Measurements from ENCODE around the gene XYLT1.
"Not testable (repeated sequence)": the region's sequence is repeated elsewhere in the genome, so short reads cannot be mapped to it uniquely, and the experiment has no call there.

XYLT1 gene

DNA sequence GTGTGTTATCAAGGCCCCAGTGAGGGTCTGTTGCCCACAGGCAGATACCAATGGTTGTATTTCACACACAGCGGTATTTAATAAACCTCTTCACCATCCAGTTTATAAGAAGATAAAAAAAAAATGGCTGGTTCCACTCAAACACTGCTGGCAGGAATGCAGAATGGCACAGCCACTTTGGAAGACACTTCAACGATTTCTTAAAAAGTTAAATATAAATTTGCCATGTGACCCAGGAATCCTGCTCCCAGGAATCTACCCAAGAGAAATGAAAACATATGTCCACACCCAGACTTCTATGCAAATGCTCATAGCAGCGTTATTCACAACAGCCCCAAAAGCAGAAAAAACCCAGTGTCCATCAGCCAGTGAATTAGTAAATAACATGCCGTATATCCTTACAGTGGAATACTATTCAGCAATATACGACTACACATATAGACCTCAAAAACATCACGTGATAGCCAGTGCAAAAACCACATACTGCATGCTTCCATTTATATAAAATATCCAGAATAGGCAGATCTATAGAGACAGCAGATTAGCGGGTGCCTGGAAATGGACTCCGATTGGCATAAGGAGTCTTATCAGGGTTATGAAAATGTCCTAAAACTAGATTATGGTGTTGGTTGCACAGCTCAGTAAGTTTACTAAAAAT lies 38.7 kb downstream of the XYLT1 start:
- no peak for DNase-seq (ENCODE audit: low spot score)

DNA sequence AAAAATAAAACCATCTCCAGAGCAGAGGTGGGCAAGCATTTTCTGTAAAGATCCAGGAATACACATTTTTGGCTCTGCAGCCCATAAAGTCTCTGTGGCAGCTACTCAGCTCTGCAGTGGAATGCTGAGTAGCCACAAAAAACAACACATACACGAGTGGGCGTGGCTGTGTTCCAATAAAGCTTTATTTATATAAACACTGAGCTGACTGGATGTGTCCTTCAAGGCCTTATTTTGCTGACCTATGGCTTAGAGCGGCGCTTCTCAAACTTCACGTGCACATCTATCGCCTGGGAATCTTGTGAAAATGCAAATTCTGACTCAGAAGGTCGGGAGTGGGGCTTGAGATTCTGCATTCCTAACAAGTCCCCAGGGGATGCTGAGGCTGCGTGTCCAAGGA lies 39.7 kb downstream of the XYLT1 start:
- DNase-seq (ENCODE audit: low spot score): no peak

- DNase-seq (ENCODE audit: low spot score): no peak
Measured at GRCh38 chr16:17426451-17426850, 44.3 kb downstream of the XYLT1 start.

- no peak for DNase-seq (ENCODE audit: low spot score)
Measured at GRCh38 chr16:17424771-17425170, 46.0 kb downstream of the XYLT1 start.

DNA sequence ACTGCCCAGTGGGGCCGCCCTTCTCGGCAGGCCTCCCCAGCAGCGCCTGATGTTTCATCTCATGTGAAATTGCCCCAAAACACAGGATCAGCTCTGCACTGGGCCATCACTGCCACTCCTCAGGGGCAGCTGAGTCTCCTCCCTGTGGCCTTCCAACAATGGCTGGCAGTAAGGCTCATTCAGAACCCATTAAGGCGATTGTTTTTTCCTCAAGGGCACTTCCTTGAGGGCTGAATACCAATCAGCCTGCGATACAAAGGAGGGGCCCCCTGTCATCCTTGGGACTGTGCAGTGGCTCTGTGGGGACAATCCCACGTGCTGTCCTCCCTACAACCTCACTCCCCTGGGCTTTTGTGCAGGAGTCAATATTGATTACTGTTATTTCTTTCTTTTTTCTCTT lies 47.5 kb downstream of the XYLT1 start:
- no peak for DNase-seq (ENCODE audit: low spot score)

GRCh38 chr16:17420816-17421215 lies 49.9 kb downstream of the XYLT1 start:
- no peak for DNase-seq (ENCODE audit: low spot score)

DNA sequence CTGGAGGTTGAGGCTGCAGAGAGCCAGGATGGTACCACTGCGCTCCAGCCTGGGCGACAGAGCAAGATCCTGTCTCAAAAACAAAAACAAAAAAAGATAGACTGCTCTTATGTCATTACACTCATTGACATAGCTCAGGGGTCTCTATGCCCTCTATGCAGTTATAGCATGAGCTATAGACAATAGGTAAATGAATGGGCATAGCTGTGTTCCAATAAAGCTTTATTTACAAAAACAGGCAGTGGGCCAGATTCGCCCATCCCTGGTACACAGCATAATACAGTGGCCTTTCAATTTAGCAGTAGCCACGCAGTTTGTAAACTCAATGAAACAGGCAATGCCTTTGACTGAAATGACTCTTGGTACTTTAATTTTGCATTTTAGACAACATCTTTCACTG lies 51.5 kb downstream of the XYLT1 start:
- DNase-seq (ENCODE audit: low spot score): no peak

GRCh38 chr16:17417740-17418139 lies 53.0 kb downstream of the XYLT1 start:
- DNase-seq (ENCODE audit: low spot score): no peak

- peak; percentile 59 for DNase-seq (ENCODE audit: low spot score)
Measured at GRCh38 chr16:17416461-17417311, 54.1 kb downstream of the XYLT1 start.

GRCh38 chr16:17414916-17415315 lies 55.8 kb downstream of the XYLT1 start:
- no peak for DNase-seq (ENCODE audit: low spot score)

DNA sequence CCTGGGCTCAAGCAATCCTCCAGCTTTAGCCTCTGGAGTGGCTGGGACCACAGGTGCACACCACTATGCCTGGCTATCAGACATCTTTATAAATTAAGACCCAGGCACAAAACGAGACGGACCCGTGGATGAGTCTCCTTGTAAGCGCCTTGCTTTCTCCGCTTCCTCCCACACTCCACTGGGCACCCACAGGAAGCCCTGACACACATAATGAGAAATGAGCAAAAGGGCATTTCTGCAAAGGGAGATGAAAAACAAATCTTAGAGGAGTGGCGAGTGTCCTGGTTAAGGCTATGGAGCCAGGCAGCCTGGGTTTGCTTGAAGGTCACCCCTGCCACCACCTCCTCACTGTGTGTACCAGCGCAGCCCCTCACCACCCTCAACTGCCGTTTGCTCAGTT lies 56.3 kb downstream of the XYLT1 start:
- peak; percentile 14 for DNase-seq (ENCODE audit: low spot score)

DNA sequence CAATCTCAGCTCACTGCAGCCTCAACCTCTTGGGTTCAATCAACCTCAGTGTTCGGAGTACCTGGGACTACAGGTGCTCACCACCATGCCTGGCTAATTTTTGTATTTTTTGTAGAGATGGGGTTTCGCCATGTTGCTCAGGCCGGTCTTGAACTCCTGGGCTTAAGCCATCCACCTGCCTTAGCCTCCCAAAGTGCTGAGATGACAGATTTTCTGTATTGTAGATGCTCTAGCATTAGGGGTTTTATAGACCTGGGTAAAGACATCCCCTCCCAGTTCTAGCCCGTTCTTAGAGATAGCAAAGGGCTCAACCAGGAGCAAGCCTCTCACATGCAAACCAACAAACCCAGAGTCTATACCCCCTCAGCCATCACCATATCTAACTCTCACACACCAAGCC lies 57.3 kb downstream of the XYLT1 start:
- no peak for DNase-seq (ENCODE audit: low spot score)

DNA sequence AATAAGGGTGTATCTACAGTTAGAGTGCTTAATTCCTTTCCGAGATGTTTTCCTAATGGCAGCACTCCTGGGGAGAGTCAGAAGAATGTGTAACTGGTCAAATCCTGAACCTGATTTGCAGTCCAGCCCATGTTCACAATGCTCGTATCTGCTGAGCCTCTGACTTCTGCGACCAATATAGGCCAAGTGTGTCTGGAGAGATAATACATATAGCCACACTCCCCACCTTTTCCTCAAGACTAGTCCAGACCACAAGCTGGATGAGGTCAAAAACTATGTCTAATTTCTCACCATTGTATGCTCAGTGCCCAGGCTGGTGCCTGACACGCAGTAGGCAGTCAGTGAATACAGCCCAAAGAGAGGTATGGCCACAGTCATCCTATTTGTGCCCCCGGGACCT lies 58.0 kb downstream of the XYLT1 start:
- DNase-seq (ENCODE audit: low spot score): no peak

DNA sequence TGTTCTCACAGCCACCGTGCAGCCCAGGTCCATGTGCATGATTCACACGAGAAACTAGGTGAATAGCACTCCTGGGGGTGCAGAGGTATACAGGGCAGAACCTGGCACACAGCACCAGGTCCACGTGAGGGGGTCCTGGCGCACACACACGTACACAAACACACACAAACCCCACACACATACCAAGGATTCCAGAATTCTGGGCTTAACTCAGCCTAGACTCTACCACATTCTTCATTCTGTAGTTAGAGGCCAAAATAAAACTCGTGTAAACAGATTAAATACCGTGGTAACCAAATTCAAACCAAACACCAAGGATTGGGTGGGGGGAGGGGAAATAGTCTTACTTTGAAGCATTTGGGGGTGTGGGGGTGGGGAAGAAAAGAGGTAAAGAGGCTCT lies 58.5 kb downstream of the XYLT1 start:
- no peak for DNase-seq (ENCODE audit: low spot score)

DNA sequence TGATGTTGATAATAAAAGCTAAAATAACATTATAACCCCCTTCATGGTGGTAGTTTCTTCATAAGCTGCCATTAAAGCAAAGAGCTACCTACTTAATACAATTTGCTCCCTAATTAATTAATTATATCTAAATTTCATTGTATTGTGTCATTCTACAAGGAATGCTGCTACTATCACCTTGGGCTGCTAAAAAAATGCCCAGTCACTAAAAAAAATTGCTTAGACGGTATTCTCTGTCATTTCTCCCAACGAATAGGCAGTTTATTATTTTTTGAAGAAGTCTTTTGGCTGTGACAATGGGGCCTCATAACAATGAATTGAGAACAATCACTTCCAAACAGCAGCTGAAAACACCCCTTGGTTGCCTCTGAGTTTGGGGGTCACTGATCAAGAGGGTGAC lies 59.5 kb downstream of the XYLT1 start:
- DNase-seq (ENCODE audit: low spot score): no peak

DNA sequence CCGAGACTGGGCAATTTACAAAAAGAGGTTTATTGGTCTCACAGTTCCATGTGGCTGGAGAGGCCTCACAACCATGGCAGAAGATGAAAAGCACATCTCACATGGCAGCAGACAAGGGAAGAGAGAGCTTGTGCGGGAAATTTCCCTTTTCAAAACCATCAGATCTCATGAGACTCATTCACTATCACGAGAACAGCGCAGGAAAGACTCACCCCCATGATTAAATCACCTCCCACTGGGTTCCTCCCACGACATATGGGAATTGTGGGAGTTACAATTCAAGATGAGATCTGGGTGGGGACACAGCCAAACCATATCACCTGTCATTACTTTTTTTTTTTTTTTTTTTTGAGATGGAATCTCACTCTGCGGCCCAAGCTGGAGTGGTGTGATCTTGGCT lies 60.4 kb downstream of the XYLT1 start:
- DNase-seq (ENCODE audit: low spot score): not testable (repeated sequence)

DNA sequence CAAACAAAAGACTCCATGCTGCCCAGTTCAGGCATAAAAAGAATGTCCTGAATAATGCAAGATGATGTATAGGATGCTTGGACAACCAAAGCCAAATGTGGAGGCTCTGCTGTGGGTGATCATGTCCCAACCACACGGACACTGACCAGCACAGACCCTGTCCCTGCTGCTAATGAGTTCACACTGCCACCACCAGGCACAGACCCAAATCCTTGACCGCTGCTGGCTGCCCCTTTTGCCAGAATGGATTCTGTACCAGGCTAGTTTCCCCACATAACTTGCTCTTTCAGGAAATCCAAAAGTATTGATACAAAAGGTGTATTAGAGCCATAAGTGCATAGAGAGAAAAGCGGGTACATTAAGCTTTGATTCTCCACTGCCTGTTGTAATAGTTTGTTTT lies 60.9 kb downstream of the XYLT1 start:
- DNase-seq (ENCODE audit: low spot score): no peak

GRCh38 chr16:17408955-17409441 lies 61.8 kb downstream of the XYLT1 start:
- no peak for DNase-seq (ENCODE audit: low spot score)

GRCh38 chr16:17408296-17408695 lies 62.5 kb downstream of the XYLT1 start:
- DNase-seq (ENCODE audit: low spot score): no peak

GRCh38 chr16:17407321-17407720 lies 63.4 kb downstream of the XYLT1 start:
- DNase-seq (ENCODE audit: low spot score): no peak

DNA sequence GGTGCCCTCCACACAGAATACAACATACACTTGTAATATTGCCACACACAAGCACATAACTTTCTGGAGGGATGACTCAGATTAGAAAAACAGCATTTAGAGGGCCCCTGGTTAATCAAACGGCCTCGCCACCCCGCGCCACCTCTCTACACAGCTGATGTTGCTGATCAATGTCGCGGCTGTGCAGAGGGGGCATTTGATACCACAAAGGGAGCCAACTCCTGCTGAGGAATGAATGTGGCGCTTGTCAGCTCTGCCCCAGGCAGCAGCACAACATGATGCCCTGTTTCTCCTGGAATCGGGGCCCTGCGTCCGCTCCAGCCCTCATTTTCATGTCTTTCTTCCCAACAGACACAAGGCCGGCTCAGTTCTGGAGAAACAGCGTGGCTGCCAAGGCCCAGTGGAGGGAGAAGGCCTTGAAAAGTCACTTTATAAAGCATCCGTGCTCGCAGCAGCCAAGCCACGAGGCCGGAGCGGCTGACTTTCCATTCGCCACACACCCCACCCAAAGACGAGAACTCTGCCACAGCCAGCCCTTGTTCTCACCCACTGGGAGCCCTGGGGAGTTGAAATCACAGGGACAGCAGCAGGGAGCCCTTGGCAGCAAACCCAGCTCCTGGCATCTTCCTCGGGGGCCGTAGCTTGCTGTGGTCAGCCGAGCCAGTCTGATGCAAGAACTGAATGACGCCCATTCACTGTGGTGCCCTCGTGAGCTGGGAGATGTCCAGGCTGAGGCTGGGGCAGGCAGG lies 65.6 kb downstream of the XYLT1 start:
- DNase-seq (ENCODE audit: low spot score): no peak

DNA sequence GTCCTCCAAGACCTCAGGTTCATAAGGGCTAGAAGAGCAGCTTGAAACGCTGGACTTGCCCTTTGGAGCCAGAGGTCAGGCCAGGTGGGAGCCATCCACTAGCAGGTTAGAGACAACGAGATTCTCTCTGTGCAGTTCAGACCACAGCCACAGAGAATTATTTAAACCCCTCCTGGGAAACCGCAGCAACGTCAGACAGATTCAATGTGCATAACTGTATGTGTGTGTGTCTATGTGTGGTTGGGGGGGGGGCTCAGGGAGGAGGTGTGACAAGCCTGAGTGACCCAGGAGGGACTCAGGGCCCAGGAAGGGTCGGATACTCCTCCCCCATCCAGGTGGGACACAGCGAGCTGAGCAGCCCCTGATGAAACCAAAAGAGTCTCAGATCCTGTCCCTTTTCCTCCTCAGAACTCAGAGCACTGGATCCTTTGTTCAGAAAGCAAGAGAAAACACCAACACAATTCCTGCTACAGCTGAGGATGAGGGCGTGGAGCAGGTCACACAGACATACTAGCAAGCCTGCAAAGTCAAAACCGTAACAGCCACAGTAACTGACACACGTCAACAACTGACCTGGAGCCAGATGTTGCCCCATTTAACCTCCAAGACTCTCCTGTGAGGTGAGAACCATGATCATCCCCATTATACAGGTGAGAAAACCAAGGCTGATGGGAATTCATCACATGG lies 66.8 kb downstream of the XYLT1 start:
- DNase-seq (ENCODE audit: low spot score): no peak
